Astrocyte of the cerebellum (primary cell): ENCODE results near the gene GRIN2C.

Experiments
- DNase-seq: peaks from one replicate; pipeline ENCODE4 v3.0.0-alpha.2; 2011; ENCODE audit warnings: low read depth
- H3K4me3 ChIP-seq: 2 replicates; pipeline ENCODE4 v1.5.1; 2011; ENCODE audit warnings: mild to moderate bottlenecking, low read depth, low read length, moderate library complexity
- in situ Hi-C: cut with HindIII; loops from 2 replicates; pipeline ENCODE4 v1.10.0; 2017; ENCODE audit warnings: low sequenced_read_pairs
- TF ChIP-seq, protein P1 (sequence below): IDR thresholded peaks from 2 replicates; pipeline ENCODE4 v1.5.1; 2012; ENCODE audit warnings: low read length, low read depth, moderate library complexity, mild to moderate bottlenecking; ENCODE audit errors: missing control alignments

GRIN2C gene

DNA sequence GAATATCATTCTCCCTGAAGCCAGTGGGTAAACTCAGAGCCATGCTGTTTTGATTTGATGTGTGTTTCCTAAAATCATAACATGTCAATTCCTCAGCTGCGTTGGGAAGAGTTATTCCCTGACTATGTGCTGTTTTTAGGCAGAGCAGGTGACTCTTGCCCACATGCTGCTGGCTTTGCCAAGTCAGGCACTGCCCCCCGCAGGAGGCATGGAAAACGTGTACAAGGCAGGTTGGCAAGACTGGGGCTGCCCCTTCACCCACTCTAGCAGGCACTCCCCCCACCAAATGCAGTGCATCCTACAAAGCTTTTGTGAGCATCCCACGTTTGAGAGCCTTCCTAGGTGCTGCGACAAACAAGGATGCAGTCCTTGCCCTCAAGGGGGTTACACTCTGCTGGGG lies 45.2 kb downstream of the GRIN2C start:
- in situ Hi-C loops = no loop called here
- H3K4me3 ChIP-seq = no peak overlapping the region
- TF ChIP-seq, protein P1, sequence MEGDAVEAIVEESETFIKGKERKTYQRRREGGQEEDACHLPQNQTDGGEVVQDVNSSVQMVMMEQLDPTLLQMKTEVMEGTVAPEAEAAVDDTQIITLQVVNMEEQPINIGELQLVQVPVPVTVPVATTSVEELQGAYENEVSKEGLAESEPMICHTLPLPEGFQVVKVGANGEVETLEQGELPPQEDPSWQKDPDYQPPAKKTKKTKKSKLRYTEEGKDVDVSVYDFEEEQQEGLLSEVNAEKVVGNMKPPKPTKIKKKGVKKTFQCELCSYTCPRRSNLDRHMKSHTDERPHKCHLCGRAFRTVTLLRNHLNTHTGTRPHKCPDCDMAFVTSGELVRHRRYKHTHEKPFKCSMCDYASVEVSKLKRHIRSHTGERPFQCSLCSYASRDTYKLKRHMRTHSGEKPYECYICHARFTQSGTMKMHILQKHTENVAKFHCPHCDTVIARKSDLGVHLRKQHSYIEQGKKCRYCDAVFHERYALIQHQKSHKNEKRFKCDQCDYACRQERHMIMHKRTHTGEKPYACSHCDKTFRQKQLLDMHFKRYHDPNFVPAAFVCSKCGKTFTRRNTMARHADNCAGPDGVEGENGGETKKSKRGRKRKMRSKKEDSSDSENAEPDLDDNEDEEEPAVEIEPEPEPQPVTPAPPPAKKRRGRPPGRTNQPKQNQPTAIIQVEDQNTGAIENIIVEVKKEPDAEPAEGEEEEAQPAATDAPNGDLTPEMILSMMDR = no peak
- DNase-seq = no peak

DNA sequence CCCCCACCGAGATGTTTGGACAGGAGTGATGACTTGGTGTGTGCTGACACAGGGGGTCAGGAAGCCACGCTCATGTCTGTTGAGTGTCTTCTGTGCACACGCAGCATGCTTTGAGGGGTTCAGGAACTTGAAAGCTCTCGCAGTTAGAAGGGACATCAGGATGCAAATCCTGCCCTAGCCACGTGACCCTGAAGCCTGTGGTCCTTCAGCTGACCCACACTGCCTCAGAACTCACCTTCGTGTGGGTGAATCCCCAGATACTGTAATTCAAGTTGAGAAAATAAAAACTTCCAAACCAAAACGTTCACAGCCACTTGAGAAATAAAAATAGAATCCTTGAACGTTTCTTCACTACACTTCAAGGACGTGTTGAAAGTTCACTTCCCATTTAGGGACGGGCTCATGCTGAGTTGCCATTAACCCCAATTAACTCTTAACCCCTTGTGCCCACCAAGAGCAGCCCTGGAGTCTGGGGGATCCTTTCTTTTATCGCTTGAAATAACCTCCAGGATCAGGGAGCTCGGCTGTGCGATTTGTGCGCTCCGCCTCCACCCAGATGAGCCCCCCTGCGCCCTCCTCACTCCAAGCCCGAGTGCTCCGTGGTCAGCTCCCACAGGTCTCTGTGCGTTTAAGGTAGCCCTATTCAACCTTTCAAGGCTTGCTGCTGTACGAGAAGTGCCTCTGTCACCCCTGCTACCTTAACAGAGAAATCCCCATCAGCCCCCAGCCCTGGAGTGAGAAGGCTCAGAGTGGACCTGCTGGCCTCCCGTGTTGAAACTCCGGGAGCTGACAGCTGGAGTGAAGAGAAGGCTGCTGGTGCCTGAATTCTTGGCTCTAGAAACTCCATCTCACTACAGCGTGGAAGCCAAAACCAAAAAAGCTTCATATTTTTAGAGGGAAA lies 47.3 kb downstream of the GRIN2C start:
- DNase-seq = no peak
- in situ Hi-C loops = no loop called here
- H3K4me3 ChIP-seq = no peak overlapping the region
- TF ChIP-seq, protein P1 = no peak

DNA sequence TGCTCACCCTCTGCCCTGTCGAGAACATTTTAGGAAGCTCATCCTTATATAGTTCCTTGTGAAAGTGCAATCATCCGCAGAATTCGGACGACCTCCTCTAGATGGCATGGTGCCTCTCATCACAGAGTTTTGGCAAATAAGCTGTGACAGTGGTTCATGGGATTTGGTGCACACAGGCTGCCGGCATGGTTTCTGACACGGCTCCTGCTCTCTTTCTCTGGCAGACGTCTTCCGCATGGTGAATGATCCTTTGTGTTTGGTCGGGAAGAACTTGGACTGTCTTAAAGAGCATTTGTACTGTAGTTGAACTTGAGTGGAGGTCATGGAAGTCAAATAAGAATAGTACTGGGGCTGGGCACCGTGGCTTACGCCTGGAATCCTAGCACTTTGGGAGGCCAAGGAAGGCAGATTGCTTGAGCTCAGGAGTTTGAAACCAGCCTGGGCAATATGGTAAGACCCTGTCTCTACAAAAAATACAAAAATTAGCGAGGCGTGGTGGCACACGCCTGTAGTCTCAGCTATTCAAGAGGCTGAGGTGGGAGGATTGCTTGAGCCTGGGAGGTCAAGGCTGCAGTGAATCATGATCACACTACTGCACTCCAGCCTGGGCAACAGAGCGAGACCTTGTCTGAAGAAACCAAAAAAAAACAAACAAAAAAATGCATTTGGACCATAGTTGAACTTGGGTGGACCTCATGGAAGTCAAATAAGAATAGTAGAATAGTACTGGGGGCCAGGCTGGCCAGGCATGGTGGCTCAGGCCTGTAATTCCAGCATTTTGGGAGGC lies 48.8 kb downstream of the GRIN2C start:
- DNase-seq = no peak
- no peak overlapping the region for H3K4me3 ChIP-seq
- TF ChIP-seq, protein P1 = no peak
- in situ Hi-C loops = no loop called here

- DNase-seq = no peak
- H3K4me3 ChIP-seq = no peak overlapping the region
- TF ChIP-seq, protein P1 = no peak
- in situ Hi-C loops = no loop called here
Observed at GRCh38 chr17:74808714-74809430, 50.8 kb downstream of the GRIN2C start.

DNA sequence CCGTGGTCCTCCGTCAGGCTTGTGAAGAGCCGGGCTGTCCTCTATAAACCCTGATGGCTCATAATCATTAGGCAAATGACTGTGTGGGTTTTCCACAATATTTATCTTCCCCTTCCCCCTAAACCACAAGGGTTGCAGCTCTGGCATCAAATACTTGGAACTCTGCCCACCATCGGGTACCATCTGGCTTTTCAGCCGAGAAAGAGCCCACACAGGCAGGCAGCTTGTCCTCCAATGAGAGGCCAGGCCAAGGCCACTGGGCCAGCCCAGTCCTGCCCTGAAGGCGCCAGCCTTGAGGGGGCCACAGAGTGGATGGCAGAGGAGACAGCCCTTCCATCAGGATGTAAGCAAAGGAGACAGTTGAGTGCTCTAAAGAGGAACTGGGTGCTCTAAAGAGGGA lies 51.8 kb downstream of the GRIN2C start:
- TF ChIP-seq, protein P1 = no peak
- in situ Hi-C loops = no loop called here
- H3K4me3 ChIP-seq = no peak overlapping the region
- no peak for DNase-seq

GRCh38 chr17:74807441-74807840 lies 52.2 kb downstream of the GRIN2C start:
- in situ Hi-C loops = no loop called here
- H3K4me3 ChIP-seq = no peak overlapping the region
- TF ChIP-seq, protein P1 = no peak
- DNase-seq = no peak
